HG02678 (cell line): ENCODE measurements around the gene ENPP3.
"Not testable (repeated sequence)": the region's sequence is repeated elsewhere in the genome, so short reads cannot be mapped to it uniquely, and the experiment has no call there.

ENCODE experiments used
- ATAC-seq: cut with Tn5 transposase; IDR thresholded peaks from one replicate; pipeline ENCODE4 v1.9.1; 2021; ENCODE audit warnings: mild to moderate bottlenecking, moderate library complexity; ENCODE audit not compliant: unreplicated experiment

ENPP3 gene

GRCh38 chr6:131733376-131734016, 96.4 kb downstream of the ENPP3 start:
- ATAC-seq: no peak

GRCh38 chr6:131736003-131736596, 99.0 kb downstream of the ENPP3 start:
- no peak for ATAC-seq

- ATAC-seq: no peak
These were observed 99.7 kb downstream of the ENPP3 start for GRCh38 chr6:131736811-131737210.

GRCh38 chr6:131739136-131739535, 102.0 kb downstream of the ENPP3 start:
- ATAC-seq: no peak

GRCh38 chr6:131740161-131740560, 103.1 kb downstream of the ENPP3 start:
- ATAC-seq: no peak

- no peak for ATAC-seq
These were observed 104.7 kb downstream of the ENPP3 start for GRCh38 chr6:131741688-131742393.

GRCh38 chr6:131744432-131745287, 107.6 kb downstream of the ENPP3 start:
- no peak for ATAC-seq

- ATAC-seq: no peak
These were observed 108.4 kb downstream of the ENPP3 start for GRCh38 chr6:131745476-131745875.

- no peak for ATAC-seq
These were observed 110.8 kb downstream of the ENPP3 start for GRCh38 chr6:131747821-131748353.

- ATAC-seq: no peak
These were observed 111.9 kb downstream of the ENPP3 start for GRCh38 chr6:131749023-131749422.

- not testable (repeated sequence) for ATAC-seq
These were observed 114.1 kb downstream of the ENPP3 start for GRCh38 chr6:131751012-131751715.

- ATAC-seq: no peak
These were observed 117.0 kb downstream of the ENPP3 start for GRCh38 chr6:131754088-131754487.

GRCh38 chr6:131754715-131755567, 117.8 kb downstream of the ENPP3 start:
- ATAC-seq: no peak

- ATAC-seq: no peak
These were observed 118.5 kb downstream of the ENPP3 start for GRCh38 chr6:131755597-131755996.

- no peak for ATAC-seq
These were observed 118.9 kb downstream of the ENPP3 start for GRCh38 chr6:131756039-131756438.

GRCh38 chr6:131758920-131759319, 121.8 kb downstream of the ENPP3 start:
- no peak for ATAC-seq

GRCh38 chr6:131761060-131761761, 124.1 kb downstream of the ENPP3 start:
- no peak for ATAC-seq

- ATAC-seq: no peak
These were observed 124.6 kb downstream of the ENPP3 start for GRCh38 chr6:131761762-131762067.

- ATAC-seq: no peak
These were observed 125.9 kb downstream of the ENPP3 start for GRCh38 chr6:131762984-131763383.
